PC-9 (cell line): ENCODE results near the gene SLC10A6. TPM values are rescaled to one million over a fixed set of nuclear protein-coding genes. Genes with fewer than 3 reads are reported as not detected.

Experiments used
- BruUV-seq: library from RNA; stranded (reverse); fragments of 400-500 nt; replicated peaks from 2 replicates; lab custom pipeline; 2021; lab: Mats Ljungman, UMichigan
- CTCF ChIA-PET: fragments of 300-600 bp; sonication (Branson Sonifier 250); formaldehyde crosslinking; loops from one replicate; lab custom pipeline; 2022; ENCODE audit warnings: antibody characterized with exemption; lab: Charles Lee
- POLR2A ChIA-PET: fragments of 300-600 bp; sonication (Branson Sonifier 250); formaldehyde crosslinking; loops from one replicate; lab custom pipeline; 2022; ENCODE audit warnings: antibody characterized with exemption; ENCODE audit not compliant: unreplicated experiment; lab: Charles Lee
- DNase-seq, 2 experiments: peaks; one replicate each; pipeline versions ENCODE4 v3.0.0 to v3.0.0-alpha.2; 2015 to 2022; ENCODE audit warnings: mixed read lengths in 1 of 2
- H2AFZ ChIP-seq: fragments of 200-600 bp; sonication (generic); 2 replicates; pipeline ENCODE4 v1.8.1; 2017; ENCODE audit warnings: antibody characterized with exemption
- H3F3A ChIP-seq: fragments of 200-600 bp; sonication (generic); 2 replicates; pipeline ENCODE4 v1.8.1; 2017; ENCODE audit warnings: antibody characterized with exemption, mild to moderate bottlenecking, low read depth; ENCODE audit not compliant: insufficient read depth
- H3K27ac ChIP-seq: fragments of 200-600 bp; sonication (generic); 2 replicates; pipeline ENCODE4 v1.6.1; 2016; ENCODE audit warnings: mixed run types
- H3K27me3 ChIP-seq: fragments of 200-600 bp; sonication (generic); 2 replicates; pipeline ENCODE4 v1.6.1; 2016; ENCODE audit warnings: low read depth, mixed run types; ENCODE audit not compliant: insufficient read depth
- H3K36me3 ChIP-seq: fragments of 200-600 bp; sonication (generic); 2 replicates; pipeline ENCODE4 v1.6.1; 2016; ENCODE audit warnings: low read depth, mixed run types
- H3K4me1 ChIP-seq: fragments of 200-600 bp; sonication (generic); replicated peaks from 2 replicates; pipeline ENCODE4 v1.6.1; 2016; ENCODE audit warnings: mixed run types; ENCODE audit not compliant: insufficient read depth
- H3K4me2 ChIP-seq: fragments of 200-600 bp; sonication (generic); 2 replicates; pipeline ENCODE4 v1.6.1; 2017; ENCODE audit warnings: mixed run types
- H3K4me3 ChIP-seq: fragments of 200-600 bp; sonication (generic); 2 replicates; pipeline ENCODE4 v1.6.1; 2016; ENCODE audit warnings: mixed run types
- H3K79me2 ChIP-seq: fragments of 200-600 bp; sonication (generic); 2 replicates; pipeline ENCODE4 v1.6.1; 2017; ENCODE audit warnings: low read depth, mixed run types
- H3K9me2 ChIP-seq: fragments of 200-600 bp; sonication (generic); 2 replicates; pipeline ENCODE4 v1.8.1; 2017; ENCODE audit warnings: mild to moderate bottlenecking; ENCODE audit not compliant: insufficient read depth
- H3K9me3 ChIP-seq: fragments of 200-600 bp; sonication (generic); 2 replicates; pipeline ENCODE4 v1.8.1; 2016; ENCODE audit warnings: low read depth; ENCODE audit not compliant: insufficient read depth
- H4K20me1 ChIP-seq: fragments of 200-600 bp; sonication (generic); 2 replicates; pipeline ENCODE4 v1.8.1; 2017; ENCODE audit not compliant: insufficient read depth
- EZH2 ChIP-seq: fragments of 200-600 bp; sonication (generic); IDR thresholded peaks from 2 replicates; pipeline ENCODE4 v1.8.0; 2017; ENCODE audit warnings: antibody characterized with exemption, low read depth
- intact Hi-C: fragments of 100-400 bp; cut with micrococcal nuclease; formaldehyde crosslinking; loops from one replicate; pipeline ENCODE4 v1.10.0; 2022; ENCODE audit not compliant: unreplicated experiment
- total RNA-seq: library from RNA; stranded (reverse); gene quantifications from 2 replicates; pipeline ENCODE4 v1.2.3, GENCODE V29; 2021
- TF ChIP-seq, protein P1 (sequence below): fragments of 200-600 bp; sonication (generic); conservative IDR thresholded peaks from 2 replicates; pipeline ENCODE4 v1.6.1; 2017; ENCODE audit warnings: mixed run types, antibody characterized with exemption, mild to moderate bottlenecking, moderate library complexity

The SLC10A6 gene
- total RNA-seq, 1 experiment from 2014 or later, result not detected

DNA sequence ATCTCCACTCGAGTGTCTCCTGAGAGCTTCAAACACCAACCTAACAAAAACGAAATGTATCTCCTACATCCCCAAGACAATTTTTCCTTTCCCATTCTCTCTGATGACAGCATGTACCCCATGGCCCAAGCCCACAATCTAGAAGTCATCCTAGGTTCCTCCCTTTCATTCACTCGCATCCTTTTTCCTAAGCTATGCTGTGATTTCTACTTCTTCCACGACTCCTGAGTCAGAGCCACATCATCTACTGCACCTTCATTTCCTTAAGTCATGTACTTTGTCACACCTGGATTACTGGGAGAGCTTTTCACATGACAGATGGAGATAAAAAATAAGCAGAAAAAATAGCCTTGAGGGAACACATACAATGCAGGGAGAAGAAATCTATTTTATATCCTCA lies 23.0 kb upstream of the SLC10A6 start:
- Histone ChIP-seq H3K4me2 (no peak overlapping the region), H3K9me3 (no peaks in the 10 kb centered on the region), H3K79me2 (no peaks in the 10 kb centered on the region), H3K27ac (no peak overlapping the region), H3K36me3 (no peaks in the 10 kb centered on the region), H4K20me1 (no peaks in the 10 kb centered on the region), H3K4me1 (no peaks in the 10 kb centered on the region), H2AFZ (no peak overlapping the region), H3F3A (no peaks in the 10 kb centered on the region), H3K4me3 (no peak overlapping the region), H3K9me2 (no peaks in the 10 kb centered on the region), H3K27me3 (no peaks in the 10 kb centered on the region)
- intact Hi-C loops, result no loop called here
- CTCF ChIA-PET, result no interaction called here
- TF ChIP-seq EZH2, result no peak
- BruUV-seq, result no TSS peak
- POLR2A ChIA-PET, result no interaction called here
- DNase-seq, result no peak

DNA sequence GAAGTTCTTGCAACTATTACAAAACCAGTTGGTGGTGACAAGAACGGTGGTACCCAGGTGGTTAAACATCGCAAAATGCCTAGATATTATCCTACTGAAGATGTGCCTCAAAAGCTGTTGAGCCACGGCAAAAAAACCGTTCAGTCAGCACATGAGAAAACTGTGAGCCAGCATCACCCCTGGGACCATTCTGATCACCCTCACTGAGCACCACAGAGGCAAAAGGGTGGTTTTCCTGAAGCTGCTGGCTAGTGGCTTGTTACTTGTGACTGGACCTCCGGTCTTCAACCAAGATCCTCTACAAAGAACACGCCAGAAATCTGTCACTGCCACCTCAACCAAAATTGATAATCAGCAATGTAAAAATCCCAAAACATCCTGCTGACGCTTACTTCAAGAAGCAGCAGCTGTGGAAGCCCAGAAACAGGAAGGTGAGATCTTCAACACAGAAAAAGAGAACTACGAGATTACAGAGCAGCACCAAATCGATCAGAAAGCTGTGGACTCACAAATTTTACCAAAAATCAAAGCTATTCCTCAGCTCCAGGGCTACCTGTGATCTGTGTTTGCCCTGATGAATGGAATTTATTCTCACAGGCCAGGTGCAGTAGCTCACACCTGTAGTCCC lies 21.4 kb upstream of the SLC10A6 start:
- Histone ChIP-seq H3K4me3 (no peak overlapping the region), H3K9me2 (no peaks in the 10 kb centered on the region), H3K9me3 (no peaks in the 10 kb centered on the region), H3K27ac (no peak overlapping the region), H3F3A (no peaks in the 10 kb centered on the region), H3K4me1 (no peaks in the 10 kb centered on the region), H2AFZ (no peak overlapping the region), H3K27me3 (no peaks in the 10 kb centered on the region), H3K4me2 (no peak overlapping the region), H3K79me2 (no peaks in the 10 kb centered on the region), H4K20me1 (no peaks in the 10 kb centered on the region), H3K36me3 (no peaks in the 10 kb centered on the region)
- CTCF ChIA-PET, result no interaction called here
- intact Hi-C loops, result no loop called here
- POLR2A ChIA-PET, result no interaction called here
- no TSS peak for BruUV-seq
- no peak for DNase-seq
- TF ChIP-seq, protein P1, sequence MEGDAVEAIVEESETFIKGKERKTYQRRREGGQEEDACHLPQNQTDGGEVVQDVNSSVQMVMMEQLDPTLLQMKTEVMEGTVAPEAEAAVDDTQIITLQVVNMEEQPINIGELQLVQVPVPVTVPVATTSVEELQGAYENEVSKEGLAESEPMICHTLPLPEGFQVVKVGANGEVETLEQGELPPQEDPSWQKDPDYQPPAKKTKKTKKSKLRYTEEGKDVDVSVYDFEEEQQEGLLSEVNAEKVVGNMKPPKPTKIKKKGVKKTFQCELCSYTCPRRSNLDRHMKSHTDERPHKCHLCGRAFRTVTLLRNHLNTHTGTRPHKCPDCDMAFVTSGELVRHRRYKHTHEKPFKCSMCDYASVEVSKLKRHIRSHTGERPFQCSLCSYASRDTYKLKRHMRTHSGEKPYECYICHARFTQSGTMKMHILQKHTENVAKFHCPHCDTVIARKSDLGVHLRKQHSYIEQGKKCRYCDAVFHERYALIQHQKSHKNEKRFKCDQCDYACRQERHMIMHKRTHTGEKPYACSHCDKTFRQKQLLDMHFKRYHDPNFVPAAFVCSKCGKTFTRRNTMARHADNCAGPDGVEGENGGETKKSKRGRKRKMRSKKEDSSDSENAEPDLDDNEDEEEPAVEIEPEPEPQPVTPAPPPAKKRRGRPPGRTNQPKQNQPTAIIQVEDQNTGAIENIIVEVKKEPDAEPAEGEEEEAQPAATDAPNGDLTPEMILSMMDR, result no peak
- no peak for TF ChIP-seq EZH2

DNA sequence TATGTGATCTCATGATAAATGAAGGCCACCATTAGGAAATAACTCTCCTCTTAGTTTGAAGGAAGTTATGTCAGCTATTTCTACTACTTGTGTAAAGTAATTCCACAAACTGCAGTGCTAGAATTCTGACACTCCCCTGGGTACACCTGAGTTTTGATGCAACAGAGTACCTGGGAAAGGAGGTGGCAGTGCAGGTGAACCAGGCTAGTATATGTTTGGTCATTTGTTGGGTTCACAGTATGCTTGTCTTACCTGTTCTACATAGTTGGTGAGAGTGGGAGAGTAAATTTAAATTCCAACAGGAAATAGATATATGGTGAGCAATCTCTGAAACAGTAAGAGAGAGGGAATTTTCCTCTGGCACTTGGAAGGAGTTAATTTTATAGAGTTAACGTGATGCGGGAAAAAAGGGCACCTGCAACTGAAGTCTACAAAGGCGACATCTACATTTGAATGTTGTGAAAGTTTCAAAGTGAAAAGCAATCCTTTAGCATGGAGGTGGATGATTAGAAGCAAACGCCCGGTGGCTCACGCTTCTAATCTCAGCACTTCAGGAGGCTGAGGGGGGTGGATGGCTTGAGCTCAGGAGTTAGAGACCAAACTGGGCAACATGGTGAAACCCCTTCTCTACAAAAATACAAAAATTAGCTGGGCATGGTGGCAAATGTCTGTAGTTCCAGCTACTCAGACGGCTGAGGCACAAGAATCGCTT lies 8.3 kb upstream of the SLC10A6 start:
- H3K9me2 ChIP-seq, result no peaks in the 10 kb centered on the region
- CTCF ChIA-PET, result no interaction called here
- no peaks in the 10 kb centered on the region for H3K79me2 ChIP-seq
- no peaks in the 10 kb centered on the region for H3K36me3 ChIP-seq
- BruUV-seq, result no TSS peak
- no peaks in the 10 kb centered on the region for H3K9me3 ChIP-seq
- peak overlapping the region; percentile 60 for H3K27ac ChIP-seq
- no peaks in the 10 kb centered on the region for H3K27me3 ChIP-seq
- H3K4me1 ChIP-seq, result peaks cover 30% of the 10 kb centered on the region
- H3K4me3 ChIP-seq, result no peak overlapping the region
- no peak for TF ChIP-seq EZH2
- TF ChIP-seq, protein P1, result no peak
- POLR2A ChIA-PET, result no interaction called here
- H2AFZ ChIP-seq, result no peak overlapping the region
- intact Hi-C loops, result loop anchor here (5.0 kb wide), 1 partner anchor 35 kb away; the partner anchor contains the start of gene C4orf36
- H4K20me1 ChIP-seq, result no peaks in the 10 kb centered on the region
- peak overlapping the region; percentile 57; the same call in 1 of the 2 replicates for H3K4me2 ChIP-seq
- H3F3A ChIP-seq, result peaks cover 14% of the 10 kb centered on the region; the same call in 1 of the 2 replicates
- peak; percentile 6 to 83 for DNase-seq
